Brain microvascular endothelial cell (primary cell): ENCODE data around the gene ZNF668.
"Not testable (repeated sequence)": the region's sequence is repeated elsewhere in the genome, so short reads cannot be mapped to it uniquely, and the experiment has no call there.

Experiments used
- DNase-seq: peaks from one replicate; pipeline ENCODE4 v3.0.0-alpha.2; 2020
- H3K27ac ChIP-seq: fragments of 250-450 bp; sonication (Bioruptor Pico); 2 replicates; pipeline ENCODE4 v1.5.1; 2020; ENCODE audit warnings: mild to moderate bottlenecking, moderate library complexity
- H3K27me3 ChIP-seq: fragments of 250-450 bp; sonication (Bioruptor Pico); replicated peaks from 2 replicates; pipeline ENCODE4 v1.5.1; 2020; ENCODE audit warnings: mild to moderate bottlenecking
- H3K36me3 ChIP-seq: fragments of 250-450 bp; sonication (Bioruptor Pico); replicated peaks from 2 replicates; pipeline ENCODE4 v1.5.1; 2020; ENCODE audit warnings: mild to moderate bottlenecking
- H3K4me3 ChIP-seq: 2 replicates; pipeline ENCODE4 v1.5.1; 2011; ENCODE audit warnings: low read depth, mild to moderate bottlenecking, control low read depth, low read length, moderate library complexity
- CTCF ChIP-seq: IDR thresholded peaks from 2 replicates; pipeline ENCODE4 v1.5.1; 2011; ENCODE audit warnings: low read depth, mild to moderate bottlenecking, moderate library complexity, low read length, control low read depth, inconsistent platforms; ENCODE audit errors: missing control alignments
- in situ Hi-C: cut with HindIII; loops from 2 replicates; pipeline ENCODE4 v1.10.0; 2017; ENCODE audit warnings: low sequenced_read_pairs, low pct_ligation_motif_present

Gene ZNF668

GRCh38 chr16:31025339-31025738 lies 48.7 kb downstream of the ZNF668 start:
- DNase-seq: no peak
- no peak overlapping the region for H3K4me3 ChIP-seq
- in situ Hi-C loops: no loop called here
- no peaks in the 10 kb centered on the region for H3K36me3 ChIP-seq
- no peak overlapping the region for H3K27ac ChIP-seq
- no peaks in the 10 kb centered on the region for H3K27me3 ChIP-seq
- no peak for TF ChIP-seq CTCF

GRCh38 chr16:31023627-31024226 lies 50.3 kb downstream of the ZNF668 start:
- Histone ChIP-seq H3K4me3 (no peak overlapping the region), H3K27ac (no peak overlapping the region), H3K36me3 (no peaks in the 10 kb centered on the region), H3K27me3 (no peaks in the 10 kb centered on the region)
- in situ Hi-C loops: no loop called here
- no peak for DNase-seq
- TF ChIP-seq CTCF: no peak

GRCh38 chr16:31023252-31023602 lies 50.8 kb downstream of the ZNF668 start:
- no peak overlapping the region for H3K4me3 ChIP-seq
- in situ Hi-C loops: no loop called here
- no peak overlapping the region for H3K27ac ChIP-seq
- DNase-seq: no peak
- no peaks in the 10 kb centered on the region for H3K27me3 ChIP-seq
- no peaks in the 10 kb centered on the region for H3K36me3 ChIP-seq
- no peak for TF ChIP-seq CTCF

GRCh38 chr16:31022544-31023251 lies 51.3 kb downstream of the ZNF668 start:
- no peak for DNase-seq
- H3K36me3 ChIP-seq: no peaks in the 10 kb centered on the region
- TF ChIP-seq CTCF: no peak
- no peaks in the 10 kb centered on the region for H3K27me3 ChIP-seq
- in situ Hi-C loops: no loop called here
- no peak overlapping the region for H3K4me3 ChIP-seq
- H3K27ac ChIP-seq: no peak overlapping the region

- no peak for TF ChIP-seq CTCF
- DNase-seq: no peak
- no peaks in the 10 kb centered on the region for H3K36me3 ChIP-seq
- no peak overlapping the region for H3K27ac ChIP-seq
- no peaks in the 10 kb centered on the region for H3K27me3 ChIP-seq
- in situ Hi-C loops: no loop called here
- no peak overlapping the region for H3K4me3 ChIP-seq
Measured at GRCh38 chr16:31020536-31020935, 53.5 kb downstream of the ZNF668 start.

- H3K4me3 ChIP-seq, H3K36me3 ChIP-seq, H3K27ac ChIP-seq, DNase-seq, H3K27me3 ChIP-seq, in situ Hi-C loops: not testable (repeated sequence)
Measured at GRCh38 chr16:31017756-31018155, 56.3 kb downstream of the ZNF668 start.
